Neural cell (in vitro differentiated cells): Measurements from ENCODE around the gene ALMS1. TPM values are rescaled to one million over a fixed set of nuclear protein-coding genes. Genes with fewer than 3 reads are reported as not detected.
"Not testable (repeated sequence)": the region's sequence is repeated elsewhere in the genome, so short reads cannot be mapped to it uniquely, and the experiment has no call there.

Experiments
- H2AFZ ChIP-seq: fragments of 200-600, 300-800 bp; sonication (generic), shearing (Covaris generic); 2 replicates; pipeline ENCODE4 v1.6.0; 2014; ENCODE audit warnings: low read depth, mild to moderate bottlenecking, antibody characterized with exemption, low read length, moderate library complexity
- H3F3A ChIP-seq: fragments of 200-600 bp; shearing (Covaris generic); 2 replicates; pipeline ENCODE4 v1.6.1; 2016; ENCODE audit warnings: mild to moderate bottlenecking, moderate library complexity, mixed read lengths, antibody characterized with exemption, low read length; ENCODE audit not compliant: insufficient read depth, poor library complexity, severe bottlenecking
- H3K27ac ChIP-seq: fragments of 200-600, 300-800 bp; sonication (generic), shearing (Covaris generic); 2 replicates; pipeline ENCODE4 v1.5.1; 2014; ENCODE audit warnings: mild to moderate bottlenecking, low read length, moderate library complexity
- H3K27me3 ChIP-seq: fragments of 300-800, 200-600 bp; sonication (generic), shearing (Covaris generic); 2 replicates; pipeline ENCODE4 v1.6.0; 2014; ENCODE audit warnings: mild to moderate bottlenecking, low read depth, low read length, moderate library complexity; ENCODE audit not compliant: insufficient read depth
- H3K36me3 ChIP-seq: fragments of 300-800, 200-600 bp; sonication (generic), shearing (Covaris generic); 2 replicates; pipeline ENCODE4 v1.5.1; 2014; ENCODE audit warnings: mild to moderate bottlenecking, antibody characterized with exemption, low read length, moderate library complexity; ENCODE audit not compliant: insufficient read depth
- H3K4me2 ChIP-seq: fragments of 300-800, 200-600 bp; sonication (generic), shearing (Covaris generic); 2 replicates; pipeline ENCODE4 v1.6.0; 2014; ENCODE audit warnings: mild to moderate bottlenecking, low read length
- H3K4me3 ChIP-seq: fragments of 300-800, 200-600 bp; sonication (generic), shearing (Covaris generic); 2 replicates; pipeline ENCODE4 v1.5.1; 2014; ENCODE audit warnings: mild to moderate bottlenecking, low read length, moderate library complexity
- H3K79me2 ChIP-seq: fragments of 200-600 bp; shearing (Covaris generic); replicated peaks from 2 replicates; pipeline ENCODE4 v1.6.0; 2014; ENCODE audit warnings: mild to moderate bottlenecking, low read length, moderate library complexity; ENCODE audit not compliant: insufficient read depth
- H3K9ac ChIP-seq: fragments of 300-800, 200-600 bp; sonication (generic), shearing (Covaris generic); 2 replicates; pipeline ENCODE4 v1.6.1; 2016; ENCODE audit warnings: mild to moderate bottlenecking, low read length, mixed read lengths
- H3K9me2 ChIP-seq: fragments of 200-600 bp; shearing (Covaris generic); 2 replicates; pipeline ENCODE4 v1.6.1; 2016; ENCODE audit warnings: mild to moderate bottlenecking, low read length, mixed read lengths; ENCODE audit not compliant: insufficient read depth
- H3K9me3 ChIP-seq: fragments of 200-600, 300-800 bp; sonication (generic), shearing (Covaris generic); 2 replicates; pipeline ENCODE4 v1.6.1; 2016; ENCODE audit warnings: mild to moderate bottlenecking, mixed run types, low read length, moderate library complexity, mixed read lengths
- H4K20me1 ChIP-seq: fragments of 200-600 bp; shearing (Covaris generic); 2 replicates; pipeline ENCODE4 v1.6.1; 2016; ENCODE audit warnings: mild to moderate bottlenecking, mixed run types; ENCODE audit not compliant: insufficient read depth
- EP300 ChIP-seq: fragments of 450-650 bp; conservative IDR thresholded peaks from 2 replicates; pipeline ENCODE4 v1.6.1; 2014; ENCODE audit warnings: antibody characterized with exemption, mild to moderate bottlenecking, moderate library complexity; ENCODE audit not compliant: poor library complexity, severe bottlenecking
- EZH2 ChIP-seq: fragments of 200-600, 300-800 bp; shearing (Covaris generic), sonication (generic); IDR thresholded peaks from 2 replicates; pipeline ENCODE4 v1.6.1; 2014; ENCODE audit warnings: antibody characterized with exemption, low read length, borderline replicate concordance, mild to moderate bottlenecking; ENCODE audit not compliant: insufficient read depth, poor library complexity, severe bottlenecking
- MXI1 ChIP-seq: fragments of 450-650 bp; conservative IDR thresholded peaks from 2 replicates; pipeline ENCODE4 v1.6.1; 2014; ENCODE audit warnings: antibody characterized with exemption, mild to moderate bottlenecking; ENCODE audit not compliant: poor library complexity, severe bottlenecking
- POLR2AphosphoS5 ChIP-seq: IDR thresholded peaks from 2 replicates; pipeline ENCODE4 v1.6.1; 2012
- RAD21 ChIP-seq: fragments of 450-650 bp; conservative IDR thresholded peaks from 2 replicates; pipeline ENCODE4 v1.6.1; 2014; ENCODE audit warnings: antibody characterized with exemption, mild to moderate bottlenecking, moderate library complexity
- SMC3 ChIP-seq: fragments of 450-650 bp; conservative IDR thresholded peaks from 2 replicates; pipeline ENCODE4 v1.6.1; 2014; ENCODE audit warnings: antibody characterized with exemption, mild to moderate bottlenecking, moderate library complexity; ENCODE audit not compliant: poor library complexity
- TAF1 ChIP-seq: IDR thresholded peaks from 2 replicates; pipeline ENCODE4 v1.6.1; 2012; ENCODE audit warnings: low read depth
- polyA plus RNA-seq: library from polyadenylated mRNA; depleted of rRNA; stranded (reverse); fragments of >200 nt; gene quantifications from 2 replicates; pipeline ENCODE4 v1.2.3, GENCODE V29; 2014
- TF ChIP-seq, protein P1 (sequence below): IDR thresholded peaks from 2 replicates; pipeline ENCODE4 v1.6.1; 2012; ENCODE audit warnings: borderline replicate concordance
- TF ChIP-seq, protein P2 (sequence below): fragments of 450-650 bp; IDR thresholded peaks from 2 replicates; pipeline ENCODE4 v1.5.1; 2014; ENCODE audit warnings: antibody characterized with exemption, mild to moderate bottlenecking, moderate library complexity; ENCODE audit not compliant: poor library complexity, severe bottlenecking

ALMS1 gene
- polyA plus RNA-seq, 1 donor from 2014 or later = 12.2 TPM

DNA sequence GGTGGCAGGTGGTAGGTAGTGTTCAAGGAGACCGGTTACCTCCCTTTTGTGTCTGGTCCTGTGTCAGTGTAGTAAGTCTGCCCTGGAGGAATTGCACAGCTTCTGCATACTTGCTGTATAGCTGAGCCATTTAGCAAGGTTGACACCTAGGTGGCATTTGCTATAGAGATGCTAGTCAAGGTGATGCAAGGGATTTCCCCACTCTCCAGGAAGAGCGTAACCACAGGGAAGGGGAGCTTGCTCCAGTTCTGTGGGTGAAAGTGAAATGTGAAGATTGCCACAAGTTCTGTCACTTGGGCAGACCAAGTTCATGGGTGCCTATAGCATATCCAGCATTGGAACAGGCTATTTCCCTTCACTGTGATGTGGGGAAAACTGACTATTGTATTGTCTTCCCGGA is 228.5 kb downstream of the ALMS1 start:
- no peak overlapping the region for H3K4me2 ChIP-seq
- no peaks in the 10 kb centered on the region for H3K9me3 ChIP-seq
- no peaks in the 10 kb centered on the region for H4K20me1 ChIP-seq
- H3K36me3 ChIP-seq = peaks cover 14% of the 10 kb centered on the region
- no peaks in the 10 kb centered on the region for H3F3A ChIP-seq
- H3K9me2 ChIP-seq = no peaks in the 10 kb centered on the region
- TF ChIP-seq EZH2 (no peak), POLR2AphosphoS5 (no peak), MXI1 (no peak), RAD21 (no peak), EP300 (no peak), SMC3 (no peak), TAF1 (no peak)
- TF ChIP-seq, protein P1, sequence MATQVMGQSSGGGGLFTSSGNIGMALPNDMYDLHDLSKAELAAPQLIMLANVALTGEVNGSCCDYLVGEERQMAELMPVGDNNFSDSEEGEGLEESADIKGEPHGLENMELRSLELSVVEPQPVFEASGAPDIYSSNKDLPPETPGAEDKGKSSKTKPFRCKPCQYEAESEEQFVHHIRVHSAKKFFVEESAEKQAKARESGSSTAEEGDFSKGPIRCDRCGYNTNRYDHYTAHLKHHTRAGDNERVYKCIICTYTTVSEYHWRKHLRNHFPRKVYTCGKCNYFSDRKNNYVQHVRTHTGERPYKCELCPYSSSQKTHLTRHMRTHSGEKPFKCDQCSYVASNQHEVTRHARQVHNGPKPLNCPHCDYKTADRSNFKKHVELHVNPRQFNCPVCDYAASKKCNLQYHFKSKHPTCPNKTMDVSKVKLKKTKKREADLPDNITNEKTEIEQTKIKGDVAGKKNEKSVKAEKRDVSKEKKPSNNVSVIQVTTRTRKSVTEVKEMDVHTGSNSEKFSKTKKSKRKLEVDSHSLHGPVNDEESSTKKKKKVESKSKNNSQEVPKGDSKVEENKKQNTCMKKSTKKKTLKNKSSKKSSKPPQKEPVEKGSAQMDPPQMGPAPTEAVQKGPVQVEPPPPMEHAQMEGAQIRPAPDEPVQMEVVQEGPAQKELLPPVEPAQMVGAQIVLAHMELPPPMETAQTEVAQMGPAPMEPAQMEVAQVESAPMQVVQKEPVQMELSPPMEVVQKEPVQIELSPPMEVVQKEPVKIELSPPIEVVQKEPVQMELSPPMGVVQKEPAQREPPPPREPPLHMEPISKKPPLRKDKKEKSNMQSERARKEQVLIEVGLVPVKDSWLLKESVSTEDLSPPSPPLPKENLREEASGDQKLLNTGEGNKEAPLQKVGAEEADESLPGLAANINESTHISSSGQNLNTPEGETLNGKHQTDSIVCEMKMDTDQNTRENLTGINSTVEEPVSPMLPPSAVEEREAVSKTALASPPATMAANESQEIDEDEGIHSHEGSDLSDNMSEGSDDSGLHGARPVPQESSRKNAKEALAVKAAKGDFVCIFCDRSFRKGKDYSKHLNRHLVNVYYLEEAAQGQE = no peak
- TF ChIP-seq, protein P2, sequence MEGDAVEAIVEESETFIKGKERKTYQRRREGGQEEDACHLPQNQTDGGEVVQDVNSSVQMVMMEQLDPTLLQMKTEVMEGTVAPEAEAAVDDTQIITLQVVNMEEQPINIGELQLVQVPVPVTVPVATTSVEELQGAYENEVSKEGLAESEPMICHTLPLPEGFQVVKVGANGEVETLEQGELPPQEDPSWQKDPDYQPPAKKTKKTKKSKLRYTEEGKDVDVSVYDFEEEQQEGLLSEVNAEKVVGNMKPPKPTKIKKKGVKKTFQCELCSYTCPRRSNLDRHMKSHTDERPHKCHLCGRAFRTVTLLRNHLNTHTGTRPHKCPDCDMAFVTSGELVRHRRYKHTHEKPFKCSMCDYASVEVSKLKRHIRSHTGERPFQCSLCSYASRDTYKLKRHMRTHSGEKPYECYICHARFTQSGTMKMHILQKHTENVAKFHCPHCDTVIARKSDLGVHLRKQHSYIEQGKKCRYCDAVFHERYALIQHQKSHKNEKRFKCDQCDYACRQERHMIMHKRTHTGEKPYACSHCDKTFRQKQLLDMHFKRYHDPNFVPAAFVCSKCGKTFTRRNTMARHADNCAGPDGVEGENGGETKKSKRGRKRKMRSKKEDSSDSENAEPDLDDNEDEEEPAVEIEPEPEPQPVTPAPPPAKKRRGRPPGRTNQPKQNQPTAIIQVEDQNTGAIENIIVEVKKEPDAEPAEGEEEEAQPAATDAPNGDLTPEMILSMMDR = no peak
- no peak overlapping the region for H3K27ac ChIP-seq
- no peak overlapping the region for H3K9ac ChIP-seq
- H3K79me2 ChIP-seq = no peaks in the 10 kb centered on the region
- no peak overlapping the region for H2AFZ ChIP-seq
- H3K4me3 ChIP-seq = no peak overlapping the region
- no peaks in the 10 kb centered on the region for H3K27me3 ChIP-seq

DNA sequence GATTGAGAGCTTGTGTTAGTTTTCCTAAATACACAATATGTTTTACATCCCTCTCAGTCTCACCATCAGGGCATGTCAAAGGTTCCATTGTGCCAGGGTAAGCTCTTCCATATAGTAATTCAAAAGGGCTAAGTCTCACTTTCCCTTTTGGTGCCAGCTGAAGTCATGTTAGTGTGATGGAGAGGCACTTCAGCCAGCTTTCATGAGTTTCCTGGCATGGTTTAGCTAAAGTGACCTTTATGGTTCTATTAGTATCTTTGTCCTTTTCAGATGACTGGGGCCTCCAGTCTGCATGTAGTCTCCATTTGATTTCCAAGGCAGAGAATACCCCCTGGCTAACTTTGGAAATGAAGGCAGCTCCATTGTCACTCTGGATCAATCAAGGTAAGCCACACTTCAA is 229.4 kb downstream of the ALMS1 start:
- Histone ChIP-seq H3K9me3 (no peaks in the 10 kb centered on the region), H3K9ac (no peak overlapping the region), H2AFZ (no peak overlapping the region), H3K4me3 (no peak overlapping the region), H3K27ac (no peak overlapping the region), H3K27me3 (no peaks in the 10 kb centered on the region), H3K79me2 (no peaks in the 10 kb centered on the region), H4K20me1 (no peaks in the 10 kb centered on the region), H3K36me3 (peaks cover 11% of the 10 kb centered on the region), H3F3A (no peaks in the 10 kb centered on the region), H3K4me2 (no peak overlapping the region), H3K9me2 (no peaks in the 10 kb centered on the region)
- TF ChIP-seq SMC3 (no peak), EZH2 (no peak), MXI1 (no peak), RAD21 (no peak), TAF1 (no peak), EP300 (no peak)

DNA sequence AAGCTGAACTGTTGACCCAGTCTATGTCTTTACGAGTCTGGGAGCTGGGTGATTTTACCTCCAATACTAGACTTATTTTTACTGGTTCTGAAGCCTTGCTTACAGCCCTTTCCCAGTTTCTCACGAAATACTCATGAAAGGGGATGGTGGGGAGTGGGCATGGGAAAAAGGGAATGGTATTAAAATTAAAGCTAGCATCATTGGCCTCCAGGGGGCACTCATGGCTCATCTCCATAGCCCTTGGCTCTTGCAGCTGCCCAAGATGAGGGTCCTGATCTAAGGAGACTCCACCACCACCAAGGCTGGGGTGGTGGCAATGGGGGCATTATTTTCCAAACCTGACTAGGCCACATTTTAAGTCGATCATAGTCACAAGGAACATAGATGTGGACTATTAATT is 234.3 kb downstream of the ALMS1 start:
- not testable (repeated sequence) for H3K27ac ChIP-seq, H2AFZ ChIP-seq, H3K4me2 ChIP-seq, H4K20me1 ChIP-seq, H3K36me3 ChIP-seq, H3K79me2 ChIP-seq, H3K9me3 ChIP-seq, H3F3A ChIP-seq, H3K9ac ChIP-seq, H3K9me2 ChIP-seq, H3K4me3 ChIP-seq, H3K27me3 ChIP-seq

DNA sequence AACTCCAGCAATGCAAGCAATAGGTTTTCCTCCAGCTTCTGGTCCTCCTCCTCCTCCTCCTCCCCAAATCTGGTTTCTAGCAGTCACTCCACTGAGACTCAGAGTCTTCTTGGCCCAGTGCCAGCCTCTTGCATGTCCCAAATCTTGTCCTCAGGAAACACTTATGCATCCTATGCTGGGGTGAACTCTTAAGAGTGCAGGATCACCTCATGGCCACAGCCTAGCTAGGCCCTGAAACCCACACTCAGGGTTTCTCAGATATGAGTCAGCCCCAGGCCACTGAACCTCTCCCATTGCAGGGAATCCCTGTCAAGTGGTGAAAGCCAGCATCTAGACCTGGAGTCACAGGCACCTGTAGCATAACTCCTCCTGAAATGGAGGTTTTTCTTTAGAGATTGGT is 238.4 kb downstream of the ALMS1 start:
- H3K9me3 ChIP-seq, H3K36me3 ChIP-seq, H3K79me2 ChIP-seq, H3K9me2 ChIP-seq, H2AFZ ChIP-seq, H3K4me3 ChIP-seq, H3K9ac ChIP-seq, H3K27me3 ChIP-seq, H3K27ac ChIP-seq, H3K4me2 ChIP-seq, H3F3A ChIP-seq, H4K20me1 ChIP-seq: not testable (repeated sequence)

DNA sequence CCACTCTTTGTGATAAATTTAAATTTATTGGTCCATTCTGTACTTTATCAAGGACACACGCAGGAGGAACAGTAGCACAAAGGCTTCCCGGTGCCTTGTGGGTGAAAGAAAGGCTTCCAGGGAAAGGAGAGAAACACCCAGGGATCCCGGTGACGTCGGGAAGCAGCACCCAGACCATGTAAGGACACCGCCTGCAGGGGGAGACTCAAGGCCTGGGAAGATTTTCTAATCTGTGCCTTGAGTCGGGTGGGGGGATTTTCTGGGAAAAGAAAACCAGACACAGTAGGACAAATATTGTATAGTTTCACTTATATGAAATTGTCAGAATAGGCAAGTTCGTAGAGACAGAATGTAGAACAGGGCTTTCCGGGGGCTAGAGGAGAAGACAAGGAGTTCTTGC is 239.0 kb downstream of the ALMS1 start:
- not testable (repeated sequence) for H4K20me1 ChIP-seq, H3K36me3 ChIP-seq, H3K9ac ChIP-seq, H3K4me2 ChIP-seq, H3K27me3 ChIP-seq, H3K9me3 ChIP-seq, H3K79me2 ChIP-seq, H2AFZ ChIP-seq, H3K9me2 ChIP-seq, H3K4me3 ChIP-seq, H3K27ac ChIP-seq, H3F3A ChIP-seq
